ENCODE measurements around the gene PRUNE2. TPM values are rescaled to one million over a fixed set of nuclear protein-coding genes. Genes with fewer than 3 reads are reported as not detected.
A peak's percentile ranks its signal among the peaks of the same experiment; 100 is the strongest.

The PRUNE2 gene
- total and polyA plus RNA-seq, 9 of the 15 experiments (the other 6 are each of a cell fraction or from before 2014, with no cell fraction given), result 0.05 to 0.45 (median 0.18) TPM; not detected in 1

GRCh38 chr9:76630916-76631315 is 275.0 kb downstream of the PRUNE2 start:
- H3K79me2 ChIP-seq (ENCODE audit: control insufficient read depth, insufficient read depth, low read length), result no peaks in the 10 kb centered on the region
- peak overlapping the region; percentile 29; the same call in 1 of the 2 replicates for H3K4me2 ChIP-seq (ENCODE audit: insufficient read depth, low read length)
- H4K20me1 ChIP-seq (replicated peaks; ENCODE audit: control insufficient read depth, insufficient read depth, low read length), result no peaks in the 10 kb centered on the region
- ChIA-PET POLR2A (interaction anchor here (0.5 to 1.1 kb wide), 6 partner anchors 10 to 340 kb away, joined by 3 to 8 read pairs (median 4); no protein-coding TSS in a partner anchor), CTCF (ENCODE audit: low intra/inter-chr PET ratio) (no interaction called here)
- BruUV-seq (replicated peaks), result no TSS peak
- H3K4me1 ChIP-seq (replicated peaks in 1 of 2; ENCODE audit: control insufficient read depth in 2 of 2, insufficient read depth in 2 of 2, low read length in 2 of 2), result peaks cover 0 to 8% of the 10 kb centered on the region in 2 experiments; a peak in 3 of 5 replicates
- H2AFZ ChIP-seq (ENCODE audit: low read depth, low read length), result no peak overlapping the region
- H3K9me1 ChIP-seq (ENCODE audit: control insufficient read depth, insufficient read depth, low read length), result no peaks in the 10 kb centered on the region
- H3K9me3 ChIP-seq (replicated peaks; ENCODE audit: control insufficient read depth, insufficient read depth, low read depth, low read length), result no peaks in the 10 kb centered on the region
- no peak overlapping the region for H3K4me3 ChIP-seq
- no peak overlapping the region for H3K9ac ChIP-seq (ENCODE audit: insufficient read depth in 1 of 2, low read depth in 2 of 2, low read length in 2 of 2)
- WGBS (ENCODE audit: insufficient coverage, low coverage, missing lambda C conversion rate), result 0% methylated on average over 2 of the region's 3 CpGs
- H3K36me3 ChIP-seq (ENCODE audit: control insufficient read depth, insufficient read depth, low read length), result no peaks in the 10 kb centered on the region
- H3K27me3 ChIP-seq (ENCODE audit: control insufficient read depth in 2 of 2, insufficient read depth in 2 of 2, low read length in 2 of 2), result no peaks in the 10 kb centered on the region
- H3K27ac ChIP-seq (ENCODE audit: extremely low read depth, low read depth, low read length), result peak overlapping the region; percentile 36; the same call in 1 of the 3 replicates
- intact Hi-C loops (cut with micrococcal nuclease), result no loop called here
- ATAC-seq, result peak; percentile 90
- peak in 3 of 4 experiments; percentile 5 to 75 (median 48) for DNase-seq (ENCODE audit: extremely low read depth in 1 of 4, low spot score in 3 of 4)
- in situ Hi-C loops (cut with MboI), result no loop called here
- FAIRE-seq, result peak; percentile 86
- TF ChIP-seq MTA2 (IDR thresholded peaks at IDR 0.05; ENCODE audit: low read depth) (peak; percentile 63), HNRNPK (IDR thresholded peaks at IDR 0.05; ENCODE audit: low read depth, low read length, poor library complexity, severe bottlenecking) (no peak), JUNB (CRISPR knock-in tag; conservative IDR thresholded peaks at IDR 0.05) (no peak), TBL1XR1 (IDR thresholded peaks at IDR 0.05; ENCODE audit: low read length in 2 of 2) (peak in 1 of 2 experiments; percentile 48; a peak in 1 of 4 replicates), ZNF311 (CRISPR knock-in tag; IDR thresholded peaks at IDR 0.05) (no peak), PML (IDR thresholded peaks at IDR 0.05; ENCODE audit: low read length) (peak; percentile 53; the same call in 1 of the 2 replicates), BRF1 (IDR thresholded peaks at IDR 0.05; ENCODE audit: borderline replicate concordance, extremely low read depth, insufficient read length) (no peak), ATF2 (CRISPR knock-in tag; IDR thresholded peaks at IDR 0.05) (no peak), ZNF740 (CRISPR knock-in tag; IDR thresholded peaks at IDR 0.05) (no peak), ZNF740 (tag; IDR thresholded peaks at IDR 0.05) (no peak), RCOR1 (IDR thresholded peaks at IDR 0.05; ENCODE audit: borderline replicate concordance in 1 of 2, low read depth in 2 of 2, low read length in 2 of 2) (0 out of 4 replicates have a peak, but pooled peaks of 1 of the 2 experiments have one; percentile 48), KLF16 (IDR thresholded peaks at IDR 0.05) (peak; percentile 51; the same call in 1 of the 2 replicates), POLR2AphosphoS5 (IDR thresholded peaks at IDR 0.05; ENCODE audit: control insufficient read depth, insufficient read depth, low read depth, low read length) (peak; percentile 74), FOXA3 (CRISPR knock-in tag; conservative IDR thresholded peaks at IDR 0.05 in 1 of 2, IDR thresholded peaks at IDR 0.05 in 1 of 2) (peak in 1 of 2 experiments; percentile 79; a peak in 2 of 4 replicates), GATA2 (CRISPR knock-in tag; IDR thresholded peaks at IDR 0.05) (0 out of 2 replicates have a peak, but pooled peaks have one; percentile 14), TEAD4 (IDR thresholded peaks at IDR 0.05; ENCODE audit: low read length) (peak; percentile 87), TEAD4 (CRISPR knock-in tag; IDR thresholded peaks at IDR 0.05; ENCODE audit: borderline replicate concordance) (no peak), PHF21A (IDR thresholded peaks at IDR 0.05; ENCODE audit: borderline replicate concordance, low read depth) (no peak), ZNF398 (CRISPR knock-in tag; IDR thresholded peaks at IDR 0.05) (no peak), SIN3B (IDR thresholded peaks at IDR 0.05; ENCODE audit: low read depth) (no peak)

All from K562 (cell line).